Stimulated activated naive B cell treated with anti-CD40 and anti-IgM and Interleukin-4, amounts not matched to agents 10 μg/mL and 1 μg/mL and 100 μg/mL, for 72 hours (primary cell): ENCODE data around the gene CDRT4.
A peak's percentile ranks its signal among the peaks of the same experiment; 100 is the strongest.

Source experiments
- ATAC-seq, 2 donors: fragments of 150-1000 bp; cut with Tn5 transposase; replicated peaks; 2 replicates each; pipeline ENCODE4 v1.10.0; 2021; ENCODE audit warnings: moderate library complexity in 1 of 2
- DNase-seq: peaks from one replicate; pipeline ENCODE4 v3.0.0; 2021
- H3K27ac Mint-ChIP-seq: one replicate; pipeline ENCODE4 v1.8.0; 2022; ENCODE audit warnings: mild to moderate bottlenecking, mixed read lengths
- H3K27me3 Mint-ChIP-seq, 2 donors: one replicate each; pipeline ENCODE4 v1.8.0; 2022; ENCODE audit warnings: mixed read lengths in 2 of 2
- H3K36me3 Mint-ChIP-seq, 2 donors: one replicate each; pipeline ENCODE4 v1.8.0; 2022; ENCODE audit warnings: mixed read lengths in 2 of 2, mild to moderate bottlenecking in 1 of 2
- H3K4me1 Mint-ChIP-seq, 2 donors: one replicate each; pipeline ENCODE4 v1.8.0; 2022; ENCODE audit warnings: mixed read lengths in 2 of 2, mild to moderate bottlenecking in 1 of 2
- H3K4me3 Mint-ChIP-seq, 2 donors: one replicate each; pipeline ENCODE4 v1.8.0; 2022; ENCODE audit warnings: mild to moderate bottlenecking in 2 of 2, mixed read lengths in 2 of 2, moderate library complexity in 1 of 2
- H3K9me3 Mint-ChIP-seq, 2 donors: one replicate each; pipeline ENCODE4 v1.8.0; 2022; ENCODE audit warnings: mixed read lengths in 2 of 2, mild to moderate bottlenecking in 1 of 2

CDRT4 gene

GRCh38 chr17:15456972-15457722, 10.3 kb downstream of the CDRT4 start:
- Mint-ChIP-seq H3K4me3 (no peak overlapping the region), H3K36me3 (peaks cover 5 to 29% of the 10 kb centered on the region in 2 donors), H3K4me1 (no peaks in the 10 kb centered on the region), H3K9me3 (peaks cover 0 to 4% of the 10 kb centered on the region in 2 donors), H3K27me3 (no peaks in the 10 kb centered on the region), H3K27ac (no peak overlapping the region)
- DNase-seq (no peak), ATAC-seq (no peak)

GRCh38 chr17:15456496-15456895, 10.9 kb downstream of the CDRT4 start:
- Mint-ChIP-seq H3K27ac (no peak overlapping the region), H3K4me1 (no peaks in the 10 kb centered on the region), H3K27me3 (no peaks in the 10 kb centered on the region), H3K4me3 (no peak overlapping the region), H3K36me3 (peaks cover 5 to 29% of the 10 kb centered on the region in 2 donors), H3K9me3 (peaks cover 0 to 4% of the 10 kb centered on the region in 2 donors)
- ATAC-seq (no peak), DNase-seq (no peak)

DNA sequence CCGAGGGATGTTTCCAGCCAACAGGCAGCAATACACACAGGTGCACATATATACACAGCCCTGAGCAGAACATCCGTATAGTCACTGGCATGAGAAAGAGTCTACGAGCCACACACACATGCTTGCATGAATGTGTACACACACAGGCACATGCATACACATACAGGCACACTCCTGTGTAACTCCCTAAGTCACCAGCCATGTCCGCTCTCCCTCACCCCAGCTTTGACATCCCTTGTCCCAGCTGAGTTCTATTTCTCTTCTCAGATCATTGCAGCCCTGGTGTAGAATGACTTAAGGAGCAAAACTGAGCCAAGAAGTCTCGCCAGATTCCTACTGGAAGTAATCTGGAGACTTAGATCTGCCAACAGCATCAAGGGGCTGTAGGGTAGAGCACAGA, 13.1 kb downstream of the CDRT4 start:
- Mint-ChIP-seq H3K4me3 (no peak overlapping the region), H3K27me3 (no peaks in the 10 kb centered on the region), H3K4me1 (no peaks in the 10 kb centered on the region), H3K27ac (no peak overlapping the region), H3K9me3 (peaks cover 0 to 4% of the 10 kb centered on the region in 2 donors), H3K36me3 (peaks cover 8 to 23% of the 10 kb centered on the region in 2 donors)
- DNase-seq (no peak), ATAC-seq (no peak)

DNA sequence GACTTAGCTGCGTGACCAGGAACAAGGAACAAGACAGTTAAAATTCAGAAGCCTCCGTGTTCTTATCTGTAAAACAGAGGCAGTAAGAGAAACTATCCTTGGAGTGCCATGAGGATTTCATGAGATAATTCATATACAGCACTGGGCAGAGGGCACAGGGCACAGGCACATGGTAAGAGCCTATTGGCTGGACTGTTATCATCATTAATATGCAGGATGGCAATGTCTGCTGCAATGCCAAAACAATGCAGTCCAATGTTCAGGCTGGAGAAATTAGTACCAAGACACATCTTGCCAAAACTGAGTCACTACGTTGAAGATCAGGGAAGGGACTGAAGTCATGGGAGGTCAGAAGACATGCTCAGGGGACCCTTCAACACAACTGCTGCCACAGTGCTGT, 13.6 kb downstream of the CDRT4 start:
- no peak overlapping the region for H3K27ac Mint-ChIP-seq
- no peaks in the 10 kb centered on the region for H3K27me3 Mint-ChIP-seq

DNA sequence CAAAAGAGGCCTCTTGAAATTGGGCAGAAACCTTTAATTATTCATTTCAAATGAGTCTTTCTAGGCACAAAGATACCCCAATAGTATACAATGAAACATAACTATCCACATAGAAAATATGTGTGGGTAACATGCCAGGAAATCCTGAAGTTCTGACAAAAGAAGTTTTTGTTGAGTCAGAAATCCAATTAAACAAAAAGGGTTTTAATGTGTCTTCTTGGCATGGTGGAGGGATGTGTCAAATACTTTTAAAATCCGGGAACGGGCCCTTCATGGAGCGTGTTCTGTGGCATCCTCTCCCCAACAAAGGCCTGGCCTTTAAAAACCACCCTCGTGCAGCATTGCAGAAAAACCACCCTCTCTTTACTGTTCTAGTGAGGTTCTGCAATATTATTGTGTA, 14.2 kb downstream of the CDRT4 start:
- peaks cover 0 to 4% of the 10 kb centered on the region in 2 donors for H3K9me3 Mint-ChIP-seq
- H3K36me3 Mint-ChIP-seq, result peaks cover 11 to 23% of the 10 kb centered on the region in 2 donors
- ATAC-seq (no peak), DNase-seq (no peak)
- no peaks in the 10 kb centered on the region for H3K4me1 Mint-ChIP-seq
- H3K27ac Mint-ChIP-seq, result no peak overlapping the region
- no peak overlapping the region for H3K4me3 Mint-ChIP-seq
- H3K27me3 Mint-ChIP-seq, result no peaks in the 10 kb centered on the region

More for the DNA sequence above, 13.6 kb downstream of the CDRT4 start:
- DNase-seq (no peak), ATAC-seq (no peak)
- Mint-ChIP-seq H3K9me3 (peaks cover 0 to 4% of the 10 kb centered on the region in 2 donors), H3K4me1 (no peaks in the 10 kb centered on the region), H3K36me3 (peaks cover 8 to 23% of the 10 kb centered on the region in 2 donors), H3K4me3 (no peak overlapping the region)

DNA sequence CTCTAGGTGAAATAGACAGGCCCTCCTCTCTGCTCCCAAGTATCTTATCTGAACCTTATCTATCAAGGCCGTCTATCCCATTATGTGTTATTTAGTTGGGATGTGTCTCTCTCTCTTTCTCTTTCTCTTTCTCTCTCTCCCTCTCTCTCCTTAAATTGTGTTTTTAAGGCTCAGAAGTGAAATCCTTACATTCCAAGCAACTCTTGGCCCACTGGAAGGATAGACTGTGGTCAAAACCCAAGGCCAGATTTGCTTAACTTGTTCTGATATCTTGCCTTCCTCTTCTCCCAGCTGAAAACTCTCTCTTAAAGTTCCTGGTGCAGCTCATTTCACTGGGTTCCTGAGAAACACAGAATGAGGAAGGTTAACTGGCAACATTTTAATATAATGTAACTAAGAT, 14.7 kb downstream of the CDRT4 start:
- H3K4me1 Mint-ChIP-seq, result no peaks in the 10 kb centered on the region
- no peak for DNase-seq
- H3K9me3 Mint-ChIP-seq, result peaks cover 0 to 4% of the 10 kb centered on the region in 2 donors
- peaks cover 11 to 20% of the 10 kb centered on the region in 2 donors for H3K36me3 Mint-ChIP-seq
- no peaks in the 10 kb centered on the region for H3K27me3 Mint-ChIP-seq
- no peak overlapping the region for H3K4me3 Mint-ChIP-seq
- H3K27ac Mint-ChIP-seq, result no peak overlapping the region
- ATAC-seq, result no peak

DNA sequence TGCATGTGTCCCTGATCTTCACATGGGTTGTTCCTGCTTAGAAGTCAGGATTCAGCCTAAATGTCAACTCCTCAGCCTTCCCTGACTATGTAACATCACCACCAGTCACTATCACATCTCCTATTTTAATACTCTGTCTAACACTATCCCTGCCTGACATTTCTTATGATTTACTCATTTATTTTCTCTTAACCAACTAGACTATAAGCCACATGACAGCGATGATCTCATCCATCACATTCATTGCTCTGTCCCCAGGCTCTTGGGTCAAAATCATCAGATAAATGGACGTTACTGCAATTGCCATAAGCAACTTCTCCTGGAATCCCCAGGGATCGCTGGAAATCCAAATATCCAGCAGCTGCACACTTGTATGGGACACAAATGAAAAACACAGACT, 15.7 kb downstream of the CDRT4 start:
- peaks cover 0 to 4% of the 10 kb centered on the region in 2 donors for H3K9me3 Mint-ChIP-seq
- no peak overlapping the region for H3K4me3 Mint-ChIP-seq
- DNase-seq, result no peak
- no peak for ATAC-seq
- no peaks in the 10 kb centered on the region for H3K27me3 Mint-ChIP-seq
- no peak overlapping the region for H3K27ac Mint-ChIP-seq
- H3K4me1 Mint-ChIP-seq, result no peaks in the 10 kb centered on the region
- peaks cover 8 to 12% of the 10 kb centered on the region in 2 donors for H3K36me3 Mint-ChIP-seq

- Mint-ChIP-seq H3K9me3 (no peaks in the 10 kb centered on the region), H3K27ac (no peak overlapping the region), H3K27me3 (no peaks in the 10 kb centered on the region), H3K36me3 (peaks cover 3 to 5% of the 10 kb centered on the region in 2 donors), H3K4me3 (no peak overlapping the region), H3K4me1 (no peaks in the 10 kb centered on the region)
- DNase-seq (no peak), ATAC-seq (no peak)
Observed at GRCh38 chr17:15448580-15448956, 18.9 kb downstream of the CDRT4 start.

DNA sequence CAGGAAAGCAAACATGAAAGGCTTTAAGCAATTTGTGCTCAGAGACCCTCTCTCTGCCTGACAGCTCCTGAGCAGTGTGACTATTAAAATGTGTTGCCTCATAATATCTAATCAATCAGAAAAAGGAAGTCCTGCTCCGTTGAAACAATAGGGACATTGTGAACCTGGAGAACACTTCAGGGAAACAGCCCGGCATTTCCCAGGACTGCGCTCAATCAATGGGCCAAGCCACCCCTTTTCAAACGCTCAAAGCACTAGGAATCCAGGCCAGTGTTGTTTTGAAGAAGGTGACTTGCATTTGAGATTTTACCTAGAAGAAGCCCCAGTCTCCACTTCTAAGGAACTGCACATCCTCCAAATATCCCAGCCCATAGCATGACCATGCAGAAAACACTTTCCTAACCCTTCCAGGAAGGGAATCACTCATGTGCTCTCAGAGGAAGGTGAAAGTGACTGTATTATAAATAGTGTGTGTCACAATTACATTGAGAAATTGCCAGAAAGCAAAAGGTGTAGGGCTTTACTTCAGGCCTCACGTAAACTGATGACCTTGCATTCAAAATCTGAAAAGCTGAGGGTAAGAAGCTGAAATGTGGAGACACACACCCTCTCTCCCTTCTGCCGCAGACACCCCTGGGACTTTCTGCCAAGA, 19.4 kb downstream of the CDRT4 start:
- H3K27ac Mint-ChIP-seq, result no peak overlapping the region
- no peaks in the 10 kb centered on the region for H3K4me1 Mint-ChIP-seq
- H3K4me3 Mint-ChIP-seq, result no peak overlapping the region
- no peaks in the 10 kb centered on the region for H3K9me3 Mint-ChIP-seq
- no peak for ATAC-seq
- H3K36me3 Mint-ChIP-seq, result peaks cover 3 to 5% of the 10 kb centered on the region in 2 donors
- DNase-seq, result no peak
- H3K27me3 Mint-ChIP-seq, result no peaks in the 10 kb centered on the region

DNA sequence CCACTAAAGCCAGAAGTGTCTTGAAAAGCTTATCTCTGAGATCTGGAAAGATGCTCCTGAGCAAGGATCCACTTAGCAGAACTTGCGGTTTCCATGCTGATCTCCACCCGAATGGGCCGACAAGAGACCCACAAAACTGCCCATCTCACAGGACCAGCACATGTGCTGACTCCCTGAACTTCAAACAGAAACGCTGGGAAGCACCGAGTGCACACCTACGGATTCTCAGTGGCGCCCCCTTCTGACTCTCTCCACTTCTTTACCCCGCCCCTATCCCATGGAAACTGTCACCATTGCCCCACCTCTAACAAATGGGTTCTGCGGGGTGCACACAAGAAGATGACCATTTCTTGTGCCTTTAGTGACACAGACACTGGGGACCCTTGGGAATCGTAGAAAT, 21.4 kb downstream of the CDRT4 start:
- H3K9me3 Mint-ChIP-seq, result no peaks in the 10 kb centered on the region
- no peak overlapping the region for H3K27ac Mint-ChIP-seq
- DNase-seq, result no peak
- no peaks in the 10 kb centered on the region for H3K27me3 Mint-ChIP-seq
- H3K4me3 Mint-ChIP-seq, result no peak overlapping the region
- H3K36me3 Mint-ChIP-seq, result peaks cover 9 to 10% of the 10 kb centered on the region in 2 donors
- no peak for ATAC-seq
- H3K4me1 Mint-ChIP-seq, result no peaks in the 10 kb centered on the region

DNA sequence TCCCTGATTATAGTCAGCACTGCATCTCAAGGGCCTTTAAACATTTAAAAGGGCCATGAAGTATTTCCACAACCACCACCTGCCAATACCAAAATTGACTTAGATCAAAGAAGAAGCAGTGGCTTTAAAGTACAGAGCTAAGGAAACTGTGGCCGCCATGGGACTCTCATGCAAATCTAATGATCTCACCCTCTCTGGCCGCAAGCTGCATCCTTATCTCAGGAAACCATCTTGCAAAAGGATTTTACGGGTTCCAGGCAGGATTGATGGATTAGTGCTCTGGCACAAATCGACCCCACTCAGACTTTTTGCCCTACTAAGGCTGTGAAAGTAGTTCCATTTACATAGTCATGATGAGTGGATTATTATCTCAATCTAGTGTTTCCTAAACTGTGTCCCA, 22.6 kb downstream of the CDRT4 start:
- DNase-seq (no peak), ATAC-seq (no peak)
- no peak overlapping the region for H3K4me3 Mint-ChIP-seq

GRCh38 chr17:15442311-15443180, 24.9 kb downstream of the CDRT4 start:
- no peak overlapping the region for H3K27ac Mint-ChIP-seq
- H3K9me3 Mint-ChIP-seq, result peaks cover 0 to 3% of the 10 kb centered on the region in 2 donors
- ATAC-seq, result no peak
- H3K4me1 Mint-ChIP-seq, result no peaks in the 10 kb centered on the region
- H3K4me3 Mint-ChIP-seq, result no peak overlapping the region
- H3K36me3 Mint-ChIP-seq, result peaks cover 23 to 37% of the 10 kb centered on the region in 2 donors
- no peak for DNase-seq
- no peaks in the 10 kb centered on the region for H3K27me3 Mint-ChIP-seq

More for the DNA sequence above, 22.6 kb downstream of the CDRT4 start:
- H3K4me1 Mint-ChIP-seq, result no peaks in the 10 kb centered on the region
- no peak overlapping the region for H3K27ac Mint-ChIP-seq
- no peaks in the 10 kb centered on the region for H3K9me3 Mint-ChIP-seq
- peaks cover 16 to 20% of the 10 kb centered on the region in 2 donors for H3K36me3 Mint-ChIP-seq
- H3K27me3 Mint-ChIP-seq, result no peaks in the 10 kb centered on the region

DNA sequence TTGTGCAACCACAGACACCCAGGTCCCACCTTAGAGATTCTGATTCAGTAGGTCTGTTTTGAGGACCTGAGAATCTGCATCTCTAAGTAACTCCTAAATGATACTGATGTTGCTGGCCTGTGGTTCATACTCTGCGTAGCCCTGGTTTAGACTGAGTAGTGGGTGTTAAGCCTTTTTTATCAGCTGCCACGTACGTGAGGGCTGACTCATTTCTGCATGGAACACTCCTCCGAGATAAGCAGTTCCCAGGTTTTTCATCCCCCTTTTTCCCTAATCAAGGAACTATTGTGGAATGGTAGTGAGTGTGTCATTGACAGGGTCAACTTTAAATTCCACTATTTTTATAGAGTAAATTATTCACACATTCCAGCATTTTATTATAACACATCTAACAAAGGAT, 26.1 kb downstream of the CDRT4 start:
- H3K4me3 Mint-ChIP-seq, result no peak overlapping the region
- H3K27me3 Mint-ChIP-seq, result no peaks in the 10 kb centered on the region
- no peak overlapping the region for H3K27ac Mint-ChIP-seq
- DNase-seq, result no peak
- H3K9me3 Mint-ChIP-seq, result peaks cover 6 to 10% of the 10 kb centered on the region in 2 donors
- peaks cover 4 to 8% of the 10 kb centered on the region in 2 donors for H3K4me1 Mint-ChIP-seq
- no peak for ATAC-seq
- H3K36me3 Mint-ChIP-seq, result peaks cover 33 to 46% of the 10 kb centered on the region in 2 donors

DNA sequence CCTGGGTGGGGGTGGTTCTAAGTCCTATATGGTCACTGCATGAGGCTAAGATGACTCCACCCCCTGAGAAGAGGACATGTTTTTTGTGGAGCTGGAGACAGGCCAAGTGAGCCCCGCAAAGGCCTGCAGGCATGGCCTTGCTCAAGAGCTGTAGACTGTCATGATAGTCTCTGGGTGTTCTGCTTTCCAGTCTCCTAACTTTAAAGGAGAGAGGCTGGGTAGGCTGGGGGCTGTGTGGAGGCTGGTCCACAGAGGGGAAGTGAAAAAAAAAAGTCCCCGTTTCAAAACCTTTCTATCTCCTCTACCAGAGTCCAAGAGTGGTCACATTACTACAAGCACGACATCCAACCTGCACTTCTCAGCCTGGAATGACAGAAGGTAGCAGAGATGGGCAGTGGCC, 27.1 kb downstream of the CDRT4 start:
- Mint-ChIP-seq H3K27ac (no peak overlapping the region), H3K4me1 (peaks cover 4 to 8% of the 10 kb centered on the region in 2 donors), H3K27me3 (no peaks in the 10 kb centered on the region), H3K9me3 (peaks cover 6 to 10% of the 10 kb centered on the region in 2 donors), H3K4me3 (no peak overlapping the region), H3K36me3 (peaks cover 34 to 53% of the 10 kb centered on the region in 2 donors)
- no peak for DNase-seq
- peak in 1 of 2 donors; percentile 29 for ATAC-seq
